GM19193 (cell line): ENCODE results near the gene EXOC4.

Experiments used
- POLR2A ChIP-seq: IDR thresholded peaks from 4 replicates; pipeline ENCODE4 v1.6.1; 2011; ENCODE audit not compliant: insufficient read depth, insufficient read length; ENCODE audit errors: extremely low read depth

The EXOC4 gene

DNA sequence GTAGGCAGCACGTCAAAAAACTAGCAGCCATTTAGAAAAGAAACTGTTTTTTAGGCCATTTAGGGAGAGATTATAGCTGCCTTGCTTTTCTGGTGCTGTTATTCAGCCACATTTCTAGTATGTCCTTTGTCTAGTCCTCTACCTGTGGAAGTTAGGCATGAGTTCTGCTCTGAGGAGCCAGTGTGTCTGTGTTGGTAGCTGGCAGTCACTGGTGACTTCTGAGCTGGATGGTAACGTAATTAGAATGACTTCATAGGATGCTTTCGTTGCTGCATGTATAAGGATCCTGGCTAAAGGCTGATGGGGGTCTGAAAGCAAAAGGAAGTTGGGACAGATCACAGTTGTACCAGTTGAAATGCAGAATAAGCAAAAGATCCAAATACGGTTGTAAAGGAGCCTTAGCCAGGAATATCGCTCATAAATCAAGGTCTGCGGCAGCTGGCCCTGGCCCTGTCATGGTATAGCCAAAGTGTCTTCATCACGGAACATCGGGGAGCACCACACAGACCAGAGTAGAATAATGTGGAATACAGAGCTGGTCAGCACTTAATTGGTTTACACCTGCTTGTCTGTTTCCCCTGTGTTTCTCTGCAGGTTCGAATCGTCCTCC is 226.7 kb downstream of the EXOC4 start:
- no peak for TF ChIP-seq POLR2A

DNA sequence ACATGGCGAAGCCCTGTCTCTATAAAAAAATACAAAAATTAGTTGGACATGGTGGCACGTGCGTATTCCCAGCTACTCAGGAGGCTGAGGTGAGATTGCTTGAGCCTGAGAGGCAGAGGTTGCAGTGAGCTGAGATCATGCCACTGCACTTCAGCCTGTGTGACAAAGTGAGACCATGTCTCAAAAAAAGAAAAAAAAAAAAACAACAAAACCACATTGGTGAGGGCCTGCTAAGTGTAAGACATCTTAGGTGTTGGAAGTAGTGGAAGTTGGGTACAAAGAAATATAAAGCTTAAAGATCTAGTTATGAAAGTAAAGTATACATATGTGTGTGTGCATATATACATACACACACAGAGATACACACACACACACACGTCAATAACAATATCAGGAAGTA is 228.0 kb downstream of the EXOC4 start:
- TF ChIP-seq POLR2A: no peak

GRCh38 chr7:133481676-133482075 is 228.8 kb downstream of the EXOC4 start:
- TF ChIP-seq POLR2A: no peak

DNA sequence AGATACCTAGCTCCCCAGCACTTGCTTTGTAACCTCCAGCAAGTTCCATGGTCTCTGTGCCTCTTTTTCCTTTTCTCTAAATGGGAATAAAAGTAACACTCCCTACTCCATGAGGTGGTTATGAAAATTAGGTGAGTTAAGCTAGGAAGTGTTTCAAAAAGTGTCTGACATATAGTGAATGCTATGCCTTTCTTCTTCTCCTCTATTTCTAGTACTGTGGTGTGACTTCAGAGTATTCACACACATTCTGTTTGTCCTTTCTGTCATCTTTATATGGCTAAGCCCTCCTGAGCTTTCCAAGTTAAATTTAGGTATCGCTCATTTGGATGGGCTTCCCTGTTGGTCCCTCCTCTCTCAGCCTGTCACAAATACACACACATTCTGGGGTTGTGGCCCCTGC is 229.7 kb downstream of the EXOC4 start:
- TF ChIP-seq POLR2A: no peak

GRCh38 chr7:133484086-133484485 is 231.2 kb downstream of the EXOC4 start:
- no peak for TF ChIP-seq POLR2A

DNA sequence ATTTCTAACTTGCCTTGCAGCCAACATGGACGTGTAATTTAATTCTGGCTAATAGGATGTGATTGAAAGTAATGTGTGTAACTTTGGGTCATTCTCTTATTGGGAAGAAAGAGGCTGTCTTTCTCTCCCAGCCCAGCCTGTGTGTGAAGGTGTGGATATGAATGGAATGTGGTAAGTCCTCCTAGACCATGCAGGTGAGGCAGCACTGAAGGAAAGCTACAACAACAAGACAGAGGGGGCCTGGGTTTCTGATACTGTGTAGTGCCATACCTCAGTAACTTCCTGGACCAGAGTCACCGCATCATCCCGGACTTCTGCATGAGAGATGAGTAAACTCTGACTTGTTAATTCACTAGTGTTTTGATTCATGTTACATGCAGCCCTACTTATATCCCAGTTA is 237.0 kb downstream of the EXOC4 start:
- TF ChIP-seq POLR2A: no peak

DNA sequence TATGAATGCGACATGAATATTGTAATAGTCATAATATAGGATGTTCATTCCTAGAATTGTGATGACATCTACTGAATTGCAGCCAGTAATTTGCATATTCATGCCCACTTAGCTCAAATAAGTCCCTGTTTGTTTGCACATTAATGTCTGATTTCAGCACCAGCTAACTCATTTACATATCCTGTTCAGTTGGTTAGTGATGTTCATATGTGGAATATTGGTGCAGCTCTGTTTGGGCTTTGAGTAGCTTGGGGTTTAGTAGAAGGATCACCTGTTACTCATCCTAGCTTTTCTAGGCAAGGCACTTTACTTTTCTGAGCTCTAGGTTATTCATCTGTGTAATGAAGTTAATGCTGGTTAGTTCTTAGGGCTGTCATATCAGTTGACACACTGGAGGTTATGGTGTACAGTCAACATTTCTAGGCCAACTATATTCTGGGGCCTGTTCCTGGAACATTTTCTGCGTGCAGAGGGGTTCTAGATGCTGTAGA is 238.4 kb downstream of the EXOC4 start:
- TF ChIP-seq POLR2A: no peak

GRCh38 chr7:133491846-133492652 is 239.2 kb downstream of the EXOC4 start:
- no peak for TF ChIP-seq POLR2A

DNA sequence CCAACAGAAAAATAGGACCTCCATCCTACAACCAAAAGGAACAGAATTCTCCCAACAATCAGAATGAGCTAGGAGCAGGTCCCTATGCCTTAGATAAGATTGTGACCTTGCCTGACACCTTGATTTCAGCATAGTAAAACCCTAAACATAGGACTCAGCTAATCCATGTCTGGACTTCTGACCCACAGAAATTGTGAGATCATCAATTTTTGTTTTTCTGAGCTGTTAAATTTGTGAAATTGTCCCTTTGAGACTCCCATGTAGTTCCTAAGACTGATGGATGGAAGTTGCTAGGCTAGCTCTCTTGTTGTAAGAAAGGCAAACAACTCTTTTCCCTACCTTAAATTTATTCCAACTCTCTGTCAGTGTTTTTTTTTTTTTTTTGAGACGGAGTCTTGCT is 244.2 kb downstream of the EXOC4 start:
- no peak for TF ChIP-seq POLR2A

GRCh38 chr7:133501771-133502170 is 248.9 kb downstream of the EXOC4 start:
- no peak for TF ChIP-seq POLR2A

DNA sequence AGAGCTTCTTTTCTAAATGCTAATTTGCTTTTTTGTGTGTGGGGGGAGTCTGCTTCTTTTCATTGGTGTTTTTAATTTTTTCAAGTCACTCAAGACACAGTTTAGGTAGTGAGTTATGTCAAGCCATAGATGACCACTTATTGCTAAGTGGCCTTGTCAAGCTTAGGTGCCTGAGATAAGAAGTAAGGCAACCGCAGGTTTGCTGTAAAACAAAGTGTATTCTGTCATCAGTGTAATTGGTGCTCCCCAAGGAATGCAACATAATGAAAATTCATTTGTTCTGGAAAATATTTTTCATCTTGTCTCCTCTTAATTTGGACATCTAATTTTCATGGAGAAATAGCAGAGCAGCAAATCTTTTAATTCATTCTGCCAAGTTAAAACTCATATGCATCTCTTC is 249.6 kb downstream of the EXOC4 start:
- no peak for TF ChIP-seq POLR2A

- no peak for TF ChIP-seq POLR2A
Measured at GRCh38 chr7:133502972-133503371, 250.1 kb downstream of the EXOC4 start.

- TF ChIP-seq POLR2A: no peak
Measured at GRCh38 chr7:133504825-133505224, 251.9 kb downstream of the EXOC4 start.

- no peak for TF ChIP-seq POLR2A
Measured at GRCh38 chr7:133509822-133510221, 256.9 kb downstream of the EXOC4 start.

DNA sequence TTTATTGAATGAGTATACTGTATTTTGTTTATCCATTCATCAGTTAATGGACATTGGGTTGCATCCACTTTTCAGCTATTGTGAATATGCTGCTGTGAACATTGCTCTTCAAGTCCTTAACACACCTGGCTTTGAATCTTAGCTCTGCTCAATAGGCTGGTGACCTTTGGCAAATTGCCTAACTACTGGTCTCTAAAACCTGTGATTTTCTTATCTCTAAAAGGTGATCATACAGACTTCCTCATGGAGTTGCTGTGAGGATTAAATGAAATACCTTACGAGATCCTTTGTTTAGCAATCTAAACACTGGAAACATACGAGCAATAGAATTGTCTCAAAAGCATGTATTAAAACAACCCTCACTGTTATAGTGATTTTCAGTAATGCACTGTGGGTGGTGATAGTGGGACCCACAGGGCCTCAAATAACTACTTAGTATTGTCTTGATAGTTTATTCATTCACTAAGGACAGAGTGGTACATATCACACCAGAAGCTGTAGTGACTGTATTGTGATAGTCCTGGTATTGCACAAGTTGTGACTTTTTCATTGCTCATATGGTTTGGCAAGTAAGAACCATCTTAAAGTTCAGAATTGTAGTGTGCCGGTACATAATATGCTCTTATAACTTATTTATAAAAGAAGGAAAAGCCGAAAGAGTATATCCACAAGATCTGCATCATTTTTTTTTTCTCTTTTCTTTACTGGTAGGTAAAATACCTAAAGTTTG is 257.6 kb downstream of the EXOC4 start:
- TF ChIP-seq POLR2A: no peak
